GM10248 (cell line): ENCODE data around the gene MYO15A.

Experiments used
- CTCF ChIA-PET: fragments of 300-600 bp; sonication (Branson Sonifier 250); formaldehyde crosslinking; extraction: SDS; loops from one replicate; lab custom pipeline; 2021; ENCODE audit warnings: antibody characterized with exemption; lab: Yijun Ruan, JAX
- POLR2A ChIA-PET: fragments of 350-650 bp; sonication (Branson Sonifier 250); formaldehyde crosslinking; extraction: SDS; loops from one replicate; lab custom pipeline; 2020; ENCODE audit warnings: antibody characterized with exemption; lab: Yijun Ruan, JAX
- DNase-seq: peaks from one replicate; pipeline ENCODE4 v3.0.0; 2012; ENCODE audit errors: extremely low spot score
- TF ChIP-seq, protein P1 (sequence below): IDR thresholded peaks from 2 replicates; pipeline ENCODE4 v1.5.1; 2012; ENCODE audit warnings: mild to moderate bottlenecking, low read depth; ENCODE audit errors: extremely low read depth, missing control alignments, control extremely low read depth

The MYO15A gene

GRCh38 chr17:18070861-18071340 is 37.7 kb upstream of the MYO15A start:
- DNase-seq: no peak
- POLR2A ChIA-PET: no interaction called here
- CTCF ChIA-PET: interaction anchor here (1.0 to 1.5 kb wide), 2 partner anchors 9 to 28 kb away, joined by 3 read pairs; no protein-coding TSS in a partner anchor
- TF ChIP-seq, protein P1, sequence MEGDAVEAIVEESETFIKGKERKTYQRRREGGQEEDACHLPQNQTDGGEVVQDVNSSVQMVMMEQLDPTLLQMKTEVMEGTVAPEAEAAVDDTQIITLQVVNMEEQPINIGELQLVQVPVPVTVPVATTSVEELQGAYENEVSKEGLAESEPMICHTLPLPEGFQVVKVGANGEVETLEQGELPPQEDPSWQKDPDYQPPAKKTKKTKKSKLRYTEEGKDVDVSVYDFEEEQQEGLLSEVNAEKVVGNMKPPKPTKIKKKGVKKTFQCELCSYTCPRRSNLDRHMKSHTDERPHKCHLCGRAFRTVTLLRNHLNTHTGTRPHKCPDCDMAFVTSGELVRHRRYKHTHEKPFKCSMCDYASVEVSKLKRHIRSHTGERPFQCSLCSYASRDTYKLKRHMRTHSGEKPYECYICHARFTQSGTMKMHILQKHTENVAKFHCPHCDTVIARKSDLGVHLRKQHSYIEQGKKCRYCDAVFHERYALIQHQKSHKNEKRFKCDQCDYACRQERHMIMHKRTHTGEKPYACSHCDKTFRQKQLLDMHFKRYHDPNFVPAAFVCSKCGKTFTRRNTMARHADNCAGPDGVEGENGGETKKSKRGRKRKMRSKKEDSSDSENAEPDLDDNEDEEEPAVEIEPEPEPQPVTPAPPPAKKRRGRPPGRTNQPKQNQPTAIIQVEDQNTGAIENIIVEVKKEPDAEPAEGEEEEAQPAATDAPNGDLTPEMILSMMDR: no peak

DNA sequence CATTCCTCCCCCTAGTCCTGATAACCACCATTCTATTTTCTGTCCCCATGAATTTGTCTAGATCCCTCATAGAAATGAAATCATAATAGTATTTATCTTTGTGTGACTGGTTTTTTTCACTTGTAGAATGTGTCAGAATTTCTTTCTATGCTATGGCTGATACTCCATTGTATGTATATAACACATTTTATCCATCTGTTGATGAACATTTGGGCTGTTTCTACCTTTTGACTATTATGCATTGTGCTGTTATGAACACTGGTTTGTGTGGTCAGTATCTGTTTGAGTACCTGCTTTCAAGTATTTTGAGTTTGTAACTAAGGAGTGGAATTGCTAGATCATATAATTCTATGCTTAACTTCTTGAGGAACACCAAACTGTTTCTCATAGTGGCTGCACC is 36.8 kb upstream of the MYO15A start:
- POLR2A ChIA-PET: no interaction called here
- CTCF ChIA-PET: no interaction called here
- DNase-seq: no peak
- TF ChIP-seq, protein P1: no peak

GRCh38 chr17:18074566-18075272 is 33.8 kb upstream of the MYO15A start:
- ChIA-PET POLR2A (no interaction called here), CTCF (no interaction called here)
- TF ChIP-seq, protein P1: no peak
- no peak for DNase-seq

DNA sequence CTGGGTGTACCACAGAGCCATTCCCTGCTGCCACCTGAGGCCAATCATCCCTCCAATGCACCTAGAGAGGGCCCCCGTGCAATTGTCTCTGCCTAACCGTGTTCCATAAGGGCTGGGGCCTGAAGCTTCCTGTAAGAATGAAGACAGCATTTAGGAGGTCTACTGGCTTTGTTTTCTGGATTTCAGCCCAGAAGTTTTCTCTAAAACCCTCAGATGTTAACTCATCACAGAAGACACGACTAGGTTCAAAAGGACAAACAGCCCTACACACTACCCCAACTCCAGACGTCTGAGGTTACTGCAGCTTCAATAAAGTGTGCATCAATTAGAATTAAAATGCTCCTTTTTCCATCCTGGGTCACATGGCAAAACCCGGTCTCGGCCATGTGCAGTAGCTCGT is 31.6 kb upstream of the MYO15A start:
- no peak for DNase-seq
- TF ChIP-seq, protein P1: no peak
- CTCF ChIA-PET: interaction anchor here (0.6 to 1.3 kb wide), 2 partner anchors 10 to 24 kb away, joined by 3 read pairs; no protein-coding TSS in a partner anchor
- POLR2A ChIA-PET: no interaction called here

- ChIA-PET POLR2A (no interaction called here), CTCF (interaction anchor here (0.8 to 1.7 kb wide), 2 partner anchors 9 to 11 kb away, joined by 3 to 5 read pairs; no protein-coding TSS in a partner anchor)
- TF ChIP-seq, protein P1: no peak
- DNase-seq: no peak
Observed at GRCh38 chr17:18079543-18079942, 29.0 kb upstream of the MYO15A start.

GRCh38 chr17:18084256-18084655 is 24.3 kb upstream of the MYO15A start:
- TF ChIP-seq, protein P1: no peak
- CTCF ChIA-PET: no interaction called here
- POLR2A ChIA-PET: no interaction called here
- DNase-seq: no peak
